Mesendoderm (in vitro differentiated cells): Measurements from ENCODE around the gene CCR9.

ENCODE experiments used
- DNase-seq: peaks from one replicate; pipeline ENCODE4 v3.0.0; 2013
- H2AK5ac ChIP-seq: 2 replicates; pipeline ENCODE4 v1.6.1; 2013; ENCODE audit warnings: low read length, inconsistent platforms
- H2BK120ac ChIP-seq: 2 replicates; pipeline ENCODE4 v1.6.1; 2013; ENCODE audit warnings: low read depth, mild to moderate bottlenecking, low read length, moderate library complexity, mixed read lengths
- H2BK15ac ChIP-seq: replicated peaks from 2 replicates; pipeline ENCODE4 v1.6.1; 2013; ENCODE audit warnings: low read depth, mild to moderate bottlenecking, moderate library complexity
- H2BK5ac ChIP-seq: 2 replicates; pipeline ENCODE4 v1.6.1; 2013; ENCODE audit warnings: low read length, inconsistent platforms
- H3K18ac ChIP-seq: 2 replicates; pipeline ENCODE4 v1.6.1; 2013; ENCODE audit warnings: mild to moderate bottlenecking, low read length, mixed read lengths
- H3K23ac ChIP-seq: one replicate; pipeline ENCODE4 v1.6.1; 2013; ENCODE audit warnings: low read length
- H3K27ac ChIP-seq: 2 replicates; pipeline ENCODE4 v1.5.1; 2013; ENCODE audit warnings: low read depth, mild to moderate bottlenecking, inconsistent platforms, low read length, moderate library complexity
- H3K27me3 ChIP-seq: 2 replicates; pipeline ENCODE4 v1.6.1; 2013; ENCODE audit warnings: low read length, control low read depth, mild to moderate bottlenecking, inconsistent platforms; ENCODE audit not compliant: insufficient read depth, poor library complexity
- H3K36me3 ChIP-seq: 2 replicates; pipeline ENCODE4 v1.6.1; 2013; ENCODE audit warnings: low read length, inconsistent platforms; ENCODE audit not compliant: control insufficient read depth, insufficient read depth
- H3K4ac ChIP-seq: one replicate; pipeline ENCODE4 v1.6.1; 2013; ENCODE audit warnings: low read depth, mild to moderate bottlenecking, low read length, moderate library complexity
- H3K4me1 ChIP-seq: 2 replicates; pipeline ENCODE4 v1.6.1; 2013; ENCODE audit warnings: low read depth, low read length, inconsistent platforms; ENCODE audit not compliant: control insufficient read depth
- H3K4me2 ChIP-seq: 2 replicates; pipeline ENCODE4 v1.6.1; 2013; ENCODE audit warnings: low read length
- H3K4me3 ChIP-seq: 2 replicates; pipeline ENCODE4 v1.5.1; 2013; ENCODE audit warnings: mild to moderate bottlenecking, low read length
- H3K56ac ChIP-seq: one replicate; pipeline ENCODE4 v1.6.1; 2013; ENCODE audit warnings: low read length
- H3K79me1 ChIP-seq: 2 replicates; pipeline ENCODE4 v1.6.1; 2013; ENCODE audit warnings: low read length, inconsistent platforms
- H3K79me2 ChIP-seq: 2 replicates; pipeline ENCODE4 v1.6.1; 2013; ENCODE audit warnings: mild to moderate bottlenecking, low read length; ENCODE audit not compliant: control insufficient read depth, insufficient read depth
- H3K9ac ChIP-seq: 2 replicates; pipeline ENCODE4 v1.6.1; 2013; ENCODE audit warnings: low read length, inconsistent platforms
- H4K5ac ChIP-seq: one replicate; pipeline ENCODE4 v1.6.1; 2013; ENCODE audit warnings: low read length
- H4K8ac ChIP-seq: one replicate; pipeline ENCODE4 v1.6.1; 2013; ENCODE audit warnings: low read depth, mild to moderate bottlenecking, control low read depth, low read length, moderate library complexity
- WGBS: extraction: QIAGEN DNeasy Blood & Tissue Kit; methylation state at CpG from one replicate; pipeline ENCODE4 v1.1.7; 2013; ENCODE audit warnings: low lambda C conversion rate, missing lambda C conversion rate; ENCODE audit not compliant: insufficient coverage; ENCODE audit errors: extremely low coverage; 5-methylcytosine and 5-hydroxymethylcytosine counted together

The CCR9 gene

DNA sequence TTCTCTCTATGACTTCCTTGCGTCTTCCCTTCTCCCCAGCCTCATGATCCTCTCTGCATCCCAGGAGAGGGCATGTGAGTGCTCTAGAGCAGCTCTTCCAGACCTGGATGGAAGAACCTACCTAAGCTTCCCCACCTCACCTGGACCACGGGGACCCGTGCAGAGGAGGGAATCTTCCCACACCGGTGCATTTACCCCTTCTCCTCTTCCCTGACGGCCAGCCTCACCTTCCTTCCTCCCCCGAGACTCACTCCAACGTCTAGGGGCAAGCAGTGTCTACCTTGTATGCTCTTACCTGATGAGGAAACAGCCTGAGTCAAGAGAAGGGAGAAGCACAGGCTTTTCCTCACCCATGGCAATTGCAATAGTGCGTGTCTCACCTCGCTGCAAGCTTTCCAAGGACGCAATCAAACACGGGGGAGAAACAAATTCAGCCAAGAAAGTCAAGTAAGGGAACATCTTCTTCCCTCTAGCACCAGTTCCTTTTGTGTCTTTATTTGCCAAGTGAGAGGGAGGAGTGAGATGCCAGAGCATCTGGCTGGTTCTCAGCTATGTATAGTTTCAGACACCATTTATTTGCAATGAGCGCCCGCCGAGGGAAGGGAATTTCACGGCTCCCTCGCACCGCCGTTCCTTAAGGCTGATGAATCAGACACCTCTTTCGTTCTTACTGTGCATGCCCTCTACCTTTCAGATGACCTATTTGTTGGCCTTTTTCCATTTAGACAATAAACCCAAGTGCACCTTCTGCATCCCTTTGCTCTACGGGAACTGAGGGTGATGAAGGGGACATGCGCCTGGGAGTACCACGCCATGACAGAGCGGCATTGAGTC lies 1.8 kb upstream of the CCR9 start:
- H3K9ac ChIP-seq: no peak overlapping the region
- H3K79me2 ChIP-seq: no peaks in the 10 kb centered on the region
- H2BK15ac ChIP-seq: no peak overlapping the region
- H3K23ac ChIP-seq: no peak overlapping the region
- no peak overlapping the region for H4K5ac ChIP-seq
- H2BK5ac ChIP-seq: no peak overlapping the region
- H3K36me3 ChIP-seq: no peaks in the 10 kb centered on the region
- H3K4me2 ChIP-seq: no peak overlapping the region
- no peak for DNase-seq
- H2AK5ac ChIP-seq: no peak overlapping the region
- no peaks in the 10 kb centered on the region for H3K27me3 ChIP-seq
- no peak overlapping the region for H3K27ac ChIP-seq
- no peak overlapping the region for H4K8ac ChIP-seq
- no peaks in the 10 kb centered on the region for H3K79me1 ChIP-seq
- no peaks in the 10 kb centered on the region for H3K4me1 ChIP-seq
- no peak overlapping the region for H2BK120ac ChIP-seq
- H3K56ac ChIP-seq: no peak overlapping the region
- WGBS: no CpG with 5 or more reads among the region's 23 CpGs
- no peak overlapping the region for H3K4me3 ChIP-seq
- no peak overlapping the region for H3K18ac ChIP-seq
- no peak overlapping the region for H3K4ac ChIP-seq

DNA sequence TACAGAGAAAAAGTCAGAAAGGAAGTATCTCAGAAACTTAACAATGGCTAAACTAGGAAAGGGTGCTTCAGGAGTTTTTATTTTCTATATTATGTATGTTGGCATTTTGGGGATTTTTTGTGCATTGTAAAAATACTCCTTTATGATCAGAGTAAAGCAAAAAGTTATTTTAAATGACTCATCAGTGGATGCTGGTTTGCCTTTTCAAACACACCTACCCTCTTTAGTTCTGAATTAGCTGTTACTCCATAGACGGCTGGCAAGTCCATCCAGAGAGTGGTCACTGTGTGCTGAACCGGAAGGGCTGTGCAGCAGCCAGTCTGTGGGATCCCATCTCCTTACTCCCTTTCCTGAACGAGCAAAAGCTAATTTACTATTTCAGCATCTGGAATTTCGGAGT lies 942 bp downstream of the CCR9 start:
- no CpG with 5 or more reads among the region's 4 CpGs for WGBS

DNA sequence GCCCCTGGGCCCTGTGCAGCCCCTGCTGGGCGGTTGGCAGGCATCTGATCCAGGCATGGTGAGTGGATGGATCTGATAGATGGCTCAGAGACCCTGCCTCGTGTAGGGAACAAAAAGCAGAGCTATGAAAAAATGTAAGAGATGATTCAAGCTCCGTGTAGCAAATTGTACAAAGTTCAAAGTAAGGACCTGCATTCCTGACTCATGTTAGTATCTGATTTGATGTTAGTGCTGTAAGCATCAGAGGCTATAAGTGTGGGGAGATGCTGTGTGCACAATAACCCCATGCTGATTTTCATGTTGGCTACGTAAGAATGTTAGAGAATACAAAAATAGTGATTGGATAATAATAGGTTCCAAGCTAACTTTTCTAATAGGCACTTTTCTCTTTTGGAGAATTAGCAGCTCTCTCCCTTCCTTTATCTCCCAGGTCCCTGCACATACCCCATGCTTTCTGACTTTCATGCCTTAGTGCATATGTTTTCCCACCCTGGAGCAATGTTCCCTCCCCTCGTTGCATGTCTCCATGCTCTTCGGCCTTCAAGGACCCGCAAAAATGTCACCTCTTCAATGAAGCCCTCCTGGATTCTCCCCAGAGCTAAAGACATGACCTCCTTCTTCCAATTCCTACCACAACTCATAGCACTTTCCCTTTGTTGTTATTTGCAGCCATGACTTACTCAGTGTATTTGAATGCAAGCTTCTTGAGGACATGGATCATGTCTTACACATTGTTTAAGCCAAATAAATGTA lies 1.6 kb downstream of the CCR9 start:
- Histone ChIP-seq H3K4me3 (no peak overlapping the region), H4K8ac (no peak overlapping the region), H3K36me3 (no peaks in the 10 kb centered on the region), H3K9ac (no peak overlapping the region), H3K4ac (no peak overlapping the region), H2BK15ac (no peak overlapping the region), H3K4me1 (no peaks in the 10 kb centered on the region), H3K27ac (no peak overlapping the region), H3K56ac (no peak overlapping the region), H4K5ac (no peak overlapping the region), H2BK5ac (no peak overlapping the region), H2BK120ac (no peak overlapping the region), H3K18ac (no peak overlapping the region), H3K23ac (no peak overlapping the region), H3K27me3 (no peaks in the 10 kb centered on the region), H3K4me2 (no peak overlapping the region), H3K79me2 (no peaks in the 10 kb centered on the region), H3K79me1 (no peaks in the 10 kb centered on the region), H2AK5ac (no peak overlapping the region)
- no peak for DNase-seq
- no CpG with 5 or more reads among the region's 7 CpGs for WGBS

More for the DNA sequence above, 942 bp downstream of the CCR9 start:
- no peaks in the 10 kb centered on the region for H3K4me1 ChIP-seq
- no peaks in the 10 kb centered on the region for H3K79me1 ChIP-seq
- H3K36me3 ChIP-seq: no peaks in the 10 kb centered on the region
- no peak overlapping the region for H3K4me2 ChIP-seq
- no peaks in the 10 kb centered on the region for H3K79me2 ChIP-seq
- H4K5ac ChIP-seq: no peak overlapping the region
- H3K9ac ChIP-seq: no peak overlapping the region
- H3K23ac ChIP-seq: no peak overlapping the region
- H3K27ac ChIP-seq: no peak overlapping the region
- no peak overlapping the region for H2BK5ac ChIP-seq
- no peak overlapping the region for H4K8ac ChIP-seq
- H2AK5ac ChIP-seq: no peak overlapping the region
- H2BK120ac ChIP-seq: no peak overlapping the region
- no peak overlapping the region for H3K4ac ChIP-seq
- H3K56ac ChIP-seq: no peak overlapping the region
- H3K18ac ChIP-seq: no peak overlapping the region
- no peak for DNase-seq
- no peaks in the 10 kb centered on the region for H3K27me3 ChIP-seq
- H3K4me3 ChIP-seq: no peak overlapping the region
- H2BK15ac ChIP-seq: no peak overlapping the region

DNA sequence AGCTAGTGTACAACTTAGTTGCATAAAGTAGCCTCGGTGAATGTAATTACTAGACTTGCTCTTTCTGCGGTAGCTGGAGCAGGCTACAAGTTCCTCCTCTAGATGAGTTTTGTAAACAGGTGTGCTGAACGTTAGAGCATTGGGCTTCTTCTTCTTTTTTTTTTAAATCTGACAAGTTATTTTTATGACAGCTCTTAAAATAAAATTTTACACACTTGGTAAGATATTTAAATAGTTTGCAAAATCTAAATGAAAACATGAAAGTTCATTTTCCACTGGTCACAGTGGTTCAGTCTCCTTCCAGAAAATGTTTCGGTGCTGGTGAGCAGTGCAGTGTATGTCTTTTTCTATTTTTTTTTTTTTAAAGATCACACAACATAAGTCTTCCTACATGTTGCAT lies 3.0 kb downstream of the CCR9 start:
- no peak overlapping the region for H3K4me2 ChIP-seq
- no peak overlapping the region for H3K4ac ChIP-seq
- H2BK5ac ChIP-seq: no peak overlapping the region
- H3K23ac ChIP-seq: no peak overlapping the region
- H4K5ac ChIP-seq: no peak overlapping the region
- H4K8ac ChIP-seq: no peak overlapping the region
- no peaks in the 10 kb centered on the region for H3K4me1 ChIP-seq
- no peak overlapping the region for H2BK15ac ChIP-seq
- H3K4me3 ChIP-seq: no peak overlapping the region
- no peak overlapping the region for H3K56ac ChIP-seq
- DNase-seq: no peak
- no peaks in the 10 kb centered on the region for H3K79me2 ChIP-seq
- no peak overlapping the region for H3K27ac ChIP-seq
- no peak overlapping the region for H3K18ac ChIP-seq
- no peaks in the 10 kb centered on the region for H3K79me1 ChIP-seq
- H2AK5ac ChIP-seq: no peak overlapping the region
- no peaks in the 10 kb centered on the region for H3K27me3 ChIP-seq
- H3K36me3 ChIP-seq: no peaks in the 10 kb centered on the region
- H2BK120ac ChIP-seq: no peak overlapping the region
- H3K9ac ChIP-seq: no peak overlapping the region
- WGBS: no CpG with 5 or more reads among the region's 4 CpGs

DNA sequence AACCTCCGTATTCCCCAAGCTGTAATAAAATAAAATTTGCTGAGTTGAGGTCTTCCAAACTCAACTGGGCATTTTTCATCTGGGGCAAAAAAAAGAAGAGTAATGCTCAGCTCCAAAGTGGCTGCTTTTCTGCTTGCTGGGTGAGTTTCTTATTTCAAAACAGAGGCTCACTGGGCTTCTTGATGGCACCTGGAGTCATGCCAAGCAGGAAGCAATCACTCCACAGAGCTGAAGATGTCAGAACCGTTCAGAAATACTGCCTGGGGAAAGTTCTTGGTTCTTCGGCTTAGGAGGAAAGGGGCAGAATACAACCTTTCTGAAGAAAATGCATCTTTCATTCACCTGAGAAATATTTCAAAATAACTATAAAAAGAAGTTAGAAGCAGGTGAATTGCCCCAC lies 4.1 kb downstream of the CCR9 start:
- no peaks in the 10 kb centered on the region for H3K27me3 ChIP-seq
- no CpG with 5 or more reads among the region's 3 CpGs for WGBS
- H3K23ac ChIP-seq: no peak overlapping the region
- no peak overlapping the region for H2BK15ac ChIP-seq
- no peak overlapping the region for H2BK5ac ChIP-seq
- H2BK120ac ChIP-seq: no peak overlapping the region
- H3K9ac ChIP-seq: no peak overlapping the region
- no peak overlapping the region for H2AK5ac ChIP-seq
- H3K56ac ChIP-seq: no peak overlapping the region
- H4K8ac ChIP-seq: no peak overlapping the region
- no peak overlapping the region for H4K5ac ChIP-seq
- DNase-seq: no peak
- H3K36me3 ChIP-seq: no peaks in the 10 kb centered on the region
- no peak overlapping the region for H3K4me3 ChIP-seq
- H3K4me2 ChIP-seq: no peak overlapping the region
- H3K79me2 ChIP-seq: no peaks in the 10 kb centered on the region
- no peak overlapping the region for H3K4ac ChIP-seq
- no peak overlapping the region for H3K27ac ChIP-seq
- H3K4me1 ChIP-seq: no peaks in the 10 kb centered on the region
- H3K79me1 ChIP-seq: no peaks in the 10 kb centered on the region
- H3K18ac ChIP-seq: no peak overlapping the region
